ENCODE data around the gene PRSS16.
A peak's percentile ranks its signal among the peaks of the same experiment; 100 is the strongest.
"Not testable (repeated sequence)": the region's sequence is repeated elsewhere in the genome, so short reads cannot be mapped to it uniquely, and the experiment has no call there.

Gene PRSS16

DNA sequence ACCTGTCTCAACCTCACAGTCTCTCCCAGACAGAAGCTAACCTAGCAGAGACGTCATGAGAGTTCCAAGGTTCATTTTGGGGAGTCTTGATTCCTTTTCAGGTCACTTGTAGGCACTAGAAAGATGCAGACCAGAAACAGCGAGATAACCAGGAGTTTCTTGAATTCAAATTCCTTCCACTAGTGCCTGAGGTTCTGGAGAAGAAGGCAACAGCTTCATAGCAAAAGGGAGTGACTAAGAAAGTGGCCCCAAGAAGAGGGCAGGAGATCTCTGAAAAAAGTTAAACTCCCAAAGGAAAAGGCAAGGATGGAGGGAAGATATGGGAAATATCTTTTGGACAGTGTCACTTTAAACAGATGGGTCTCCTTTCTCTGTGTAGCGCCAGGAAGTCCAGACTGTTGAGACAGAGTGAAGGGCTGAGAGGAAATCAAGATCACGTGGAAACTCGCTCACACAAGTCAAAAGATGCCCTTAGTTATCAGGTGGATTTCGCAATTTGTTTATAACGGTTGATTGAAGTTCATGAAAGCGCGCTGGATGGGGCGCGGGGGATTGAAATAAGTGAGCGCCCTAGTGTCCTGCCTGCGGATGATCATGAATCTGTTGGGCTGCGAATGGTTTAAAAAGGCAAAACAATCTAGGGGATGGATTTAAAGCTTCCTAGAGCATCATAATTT lies 4.8 kb upstream of the PRSS16 start:
- no peak for DNase-seq

DNA sequence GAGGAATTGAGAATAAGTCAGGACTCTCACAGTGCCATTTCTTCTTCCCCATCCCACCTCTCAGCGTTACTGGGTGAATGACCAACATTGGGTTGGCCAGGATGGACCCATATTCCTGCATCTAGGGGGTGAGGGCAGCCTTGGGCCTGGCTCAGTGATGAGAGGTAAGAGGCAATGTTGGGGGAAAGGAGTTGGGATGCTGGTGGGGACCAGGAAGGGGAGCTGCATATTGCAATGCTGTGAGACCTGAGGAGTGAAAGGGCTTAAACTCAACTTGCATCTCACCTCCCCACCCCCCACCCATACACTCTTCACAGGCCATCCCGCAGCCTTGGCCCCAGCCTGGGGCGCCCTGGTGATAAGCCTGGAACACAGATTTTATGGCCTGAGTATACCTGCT lies 1.3 kb downstream of the PRSS16 start:
- no peak for DNase-seq

DNA sequence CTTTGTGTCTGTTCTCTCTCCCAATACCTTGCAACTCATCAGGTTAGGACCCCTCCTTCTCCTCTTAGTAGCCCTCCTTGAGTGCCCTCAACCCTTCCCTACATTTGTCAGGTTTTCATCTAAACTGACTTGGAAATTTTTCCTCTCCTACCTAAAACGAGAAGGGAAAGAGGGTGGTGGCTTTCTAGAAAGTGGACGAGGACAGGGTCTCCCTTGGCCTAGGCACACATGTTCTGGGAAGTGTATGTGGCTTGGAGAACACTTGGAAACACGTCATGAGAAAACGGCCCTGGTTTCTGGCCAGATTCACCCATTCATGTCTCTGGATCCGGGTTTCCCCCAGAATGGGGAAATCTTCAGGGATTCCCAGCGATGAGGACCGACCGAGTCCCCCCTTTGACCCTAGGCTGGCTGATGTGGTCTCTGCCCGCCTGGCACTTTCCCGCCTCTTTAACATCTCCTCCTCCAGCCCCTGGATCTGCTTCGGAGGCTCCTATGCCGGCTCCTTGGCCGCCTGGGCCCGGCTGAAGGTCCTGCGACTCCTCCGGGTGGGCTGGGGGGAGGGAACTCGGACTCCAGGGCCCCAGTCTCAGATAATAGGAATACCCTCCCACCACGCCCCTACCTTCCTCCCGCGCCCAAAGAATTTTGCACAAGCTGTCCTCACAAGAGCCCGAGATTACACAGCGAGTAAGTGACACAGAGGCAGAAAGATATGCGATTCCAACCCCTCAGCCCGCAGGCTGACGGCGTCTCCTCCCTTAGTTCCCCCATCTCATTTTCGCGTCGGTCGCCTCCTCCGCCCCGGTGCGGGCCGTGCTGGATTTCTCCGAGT lies 3.0 kb downstream of the PRSS16 start:
- DNase-seq: no peak

DNA sequence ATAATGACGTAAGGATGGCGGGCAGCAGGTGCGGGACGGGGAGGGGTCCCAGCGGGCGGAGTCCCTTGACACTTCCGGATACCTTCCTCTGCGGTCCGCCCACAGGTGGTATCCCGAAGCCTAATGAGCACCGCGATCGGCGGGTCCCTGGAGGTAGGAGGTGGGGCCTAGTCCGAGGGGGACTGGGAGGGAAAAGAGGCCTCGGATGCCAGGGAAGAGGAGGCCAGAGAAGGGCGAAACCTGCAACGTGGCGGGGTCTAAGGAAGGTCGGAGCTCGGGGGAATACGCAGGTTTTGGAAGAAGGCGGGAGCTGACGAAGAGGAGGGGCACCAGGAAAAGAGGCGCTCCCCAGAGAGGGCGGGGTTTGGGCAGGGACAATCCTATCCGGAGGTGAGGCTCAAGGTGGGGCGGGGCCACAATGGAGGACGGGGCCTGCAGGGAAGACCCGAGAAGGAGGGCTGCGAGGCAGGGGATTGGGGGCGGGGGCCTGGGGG lies 3.7 kb downstream of the PRSS16 start:
- DNase-seq: peak; percentile 81

DNA sequence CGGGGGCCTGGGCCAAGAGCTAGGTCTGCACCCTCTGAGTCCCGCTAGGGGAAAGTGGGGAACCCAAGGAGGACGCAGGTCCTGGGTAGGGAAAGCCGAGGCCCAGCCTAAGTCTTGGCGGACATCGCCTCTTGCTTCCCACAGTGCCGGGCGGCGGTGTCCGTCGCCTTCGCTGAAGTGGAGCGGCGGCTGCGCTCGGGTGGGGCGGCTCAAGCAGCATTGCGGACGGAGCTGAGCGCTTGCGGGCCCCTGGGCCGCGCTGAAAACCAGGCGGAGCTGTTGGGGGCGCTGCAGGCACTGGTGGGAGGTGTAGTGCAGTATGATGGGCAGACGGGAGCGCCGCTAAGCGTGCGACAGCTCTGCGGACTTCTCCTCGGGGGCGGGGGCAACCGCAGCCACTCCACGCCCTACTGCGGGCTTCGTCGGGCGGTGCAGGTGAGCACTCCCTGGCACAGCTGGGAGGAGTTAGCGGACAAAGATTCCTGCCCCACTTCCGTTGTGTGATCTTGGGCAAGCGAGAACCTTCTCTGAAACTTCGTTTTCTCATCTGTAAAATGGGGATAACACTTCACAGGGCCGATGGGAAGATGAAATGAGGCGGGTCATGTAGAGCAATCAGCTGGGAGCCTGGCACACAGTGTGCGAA lies 4.2 kb downstream of the PRSS16 start:
- DNase-seq: peak; percentile 70

DNA sequence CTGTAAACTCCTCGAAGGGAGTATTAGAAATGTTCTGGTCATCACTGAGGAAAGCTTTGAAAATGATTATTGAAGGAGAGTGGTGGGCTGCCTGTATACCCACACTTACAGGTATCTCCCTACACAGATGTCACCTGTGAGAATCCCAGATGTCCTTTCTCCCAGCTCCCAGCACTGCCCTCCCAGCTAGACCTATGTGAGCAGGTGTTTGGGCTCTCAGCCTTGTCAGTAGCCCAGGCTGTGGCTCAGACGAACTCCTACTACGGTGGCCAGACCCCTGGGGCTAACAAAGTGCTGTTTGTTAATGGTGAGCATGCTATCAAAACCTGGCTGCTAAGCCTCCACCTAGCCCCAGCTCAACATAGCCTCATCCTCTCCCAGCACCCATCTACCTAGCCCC lies 7.1 kb downstream of the PRSS16 start:
- DNase-seq: no peak

DNA sequence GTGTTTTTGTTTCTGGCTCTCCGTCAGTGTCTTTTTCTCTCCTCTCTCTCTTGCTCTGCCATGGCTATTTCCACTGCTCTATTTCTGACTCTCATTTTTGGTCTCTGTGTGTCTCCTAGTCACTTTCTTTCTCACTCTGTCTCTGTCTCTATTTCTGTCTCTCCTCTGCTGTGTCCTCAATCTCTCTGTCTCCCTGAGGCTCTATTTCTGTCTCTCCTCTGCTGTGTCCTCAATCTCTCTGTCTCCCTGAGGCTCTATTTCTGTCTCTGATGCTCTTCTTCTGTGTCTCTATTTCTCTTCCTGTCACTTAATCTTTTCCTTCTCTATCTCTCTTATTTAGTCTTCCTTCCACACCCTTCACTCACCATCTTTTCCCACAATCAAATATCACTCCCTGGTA lies 8.4 kb downstream of the PRSS16 start:
- no peak for DNase-seq

DNA sequence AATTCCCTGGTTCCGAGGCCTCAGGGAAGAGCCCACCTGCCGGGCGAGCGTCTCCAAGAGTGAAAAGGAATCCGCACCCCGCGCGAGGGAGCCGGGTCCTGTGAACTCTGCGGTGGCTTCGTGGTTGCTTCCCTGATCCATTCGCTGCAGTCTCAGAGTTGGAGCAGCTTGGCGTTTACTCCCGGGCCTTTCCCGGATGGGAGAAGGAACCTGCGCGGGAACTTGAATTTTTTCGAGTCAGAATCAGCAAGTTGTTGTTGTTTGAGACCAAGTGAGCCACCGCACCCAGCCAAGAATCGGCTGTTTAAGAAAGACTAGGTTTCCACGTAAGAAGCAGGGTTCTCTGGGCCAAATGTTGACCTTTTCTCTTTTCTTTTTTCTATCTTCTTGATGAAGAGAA lies 12.9 kb downstream of the PRSS16 start:
- no peak for DNase-seq

DNA sequence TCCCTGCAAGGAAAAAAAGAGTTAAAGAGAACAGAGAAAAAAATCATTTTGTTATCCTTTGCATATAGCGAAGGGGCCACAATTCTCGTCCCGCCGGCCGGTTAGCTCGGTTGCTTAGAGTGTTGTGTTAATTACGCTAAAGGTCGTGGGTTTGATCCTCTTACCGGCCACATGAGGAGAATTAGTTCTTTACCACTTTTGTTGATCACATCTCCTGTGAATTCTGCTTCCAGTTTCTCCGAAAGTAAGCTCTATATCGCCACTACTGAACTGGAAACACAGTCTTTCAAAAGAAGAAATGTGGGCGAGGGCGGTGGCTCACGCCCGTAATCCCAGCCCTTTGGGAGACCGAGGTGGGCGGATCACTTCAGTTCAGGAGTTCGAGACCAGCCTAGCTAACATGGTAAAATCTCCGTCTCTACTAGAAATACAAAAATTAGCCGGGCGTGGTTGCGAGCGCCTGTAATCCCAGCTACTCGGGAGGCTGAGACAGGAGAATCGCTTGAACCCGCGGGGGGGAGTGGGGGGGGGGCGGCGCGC lies 13.4 kb downstream of the PRSS16 start:
- no peak for DNase-seq

DNA sequence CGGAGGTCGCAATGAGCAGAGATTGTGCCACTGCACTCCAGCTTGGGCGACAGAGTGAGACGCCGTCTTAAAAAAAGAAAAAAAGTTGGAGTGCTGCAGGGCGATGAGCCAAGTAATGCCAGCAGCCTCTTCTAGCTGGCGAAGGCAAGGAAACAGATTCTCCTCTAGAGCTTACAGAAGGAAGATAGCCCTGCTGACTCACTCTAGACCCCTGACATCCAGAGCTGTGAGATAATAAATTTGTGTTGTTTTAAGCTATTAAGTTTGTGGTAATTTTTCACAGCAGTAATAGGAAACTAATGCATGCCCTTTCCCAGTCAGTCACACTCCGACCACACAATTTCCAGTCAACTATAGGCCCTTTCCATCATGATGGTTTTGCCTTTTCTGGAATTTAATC lies 16.4 kb downstream of the PRSS16 start:
- no peak for DNase-seq

DNA sequence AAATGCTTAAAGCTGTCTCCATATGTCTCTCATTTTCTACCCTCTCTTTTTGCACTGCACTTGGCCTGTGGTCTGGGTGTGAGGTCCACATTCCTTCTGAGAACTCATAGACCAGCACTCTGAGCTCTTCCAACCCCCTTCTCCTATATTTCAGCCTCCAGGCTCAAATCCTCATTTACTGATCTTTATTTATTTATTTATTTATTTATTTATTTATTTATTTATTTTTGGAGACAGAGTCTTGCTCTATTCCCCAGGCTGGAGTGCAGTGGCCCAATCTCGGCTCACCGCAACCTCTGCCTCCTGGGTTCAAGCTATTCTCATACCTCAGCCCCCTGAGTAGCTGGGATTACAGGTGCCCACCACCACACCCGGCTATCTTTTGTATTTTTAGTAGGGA lies 19.5 kb downstream of the PRSS16 start:
- DNase-seq: not testable (repeated sequence)

DNA sequence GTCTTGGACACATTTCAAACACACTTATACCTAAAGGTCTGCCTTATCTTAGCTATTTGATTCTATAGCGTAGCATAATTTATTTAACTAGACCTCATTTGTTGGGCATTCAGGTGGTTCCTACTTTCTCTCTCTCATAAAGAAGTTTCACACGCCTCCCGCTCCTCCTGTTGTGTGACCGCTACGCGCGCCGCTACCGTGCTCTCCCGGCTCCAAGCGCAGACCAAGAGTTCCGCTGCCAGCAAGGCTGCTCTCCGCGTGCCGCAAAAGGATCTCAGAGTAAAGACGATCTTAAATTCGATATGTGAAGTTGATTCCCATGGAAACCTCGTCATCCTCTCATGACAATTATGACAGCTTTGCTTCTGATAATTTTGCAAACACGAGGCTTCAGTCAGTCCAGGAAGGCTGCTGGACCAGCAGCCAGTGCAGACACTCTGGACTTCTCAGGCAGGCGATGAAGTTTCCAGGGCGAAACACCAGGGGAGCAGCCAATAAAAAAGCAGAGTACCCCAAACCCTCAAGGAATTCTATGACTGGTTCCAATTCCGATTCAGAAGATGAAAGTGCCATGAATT lies 20.4 kb downstream of the PRSS16 start:
- no peak for DNase-seq

DNA sequence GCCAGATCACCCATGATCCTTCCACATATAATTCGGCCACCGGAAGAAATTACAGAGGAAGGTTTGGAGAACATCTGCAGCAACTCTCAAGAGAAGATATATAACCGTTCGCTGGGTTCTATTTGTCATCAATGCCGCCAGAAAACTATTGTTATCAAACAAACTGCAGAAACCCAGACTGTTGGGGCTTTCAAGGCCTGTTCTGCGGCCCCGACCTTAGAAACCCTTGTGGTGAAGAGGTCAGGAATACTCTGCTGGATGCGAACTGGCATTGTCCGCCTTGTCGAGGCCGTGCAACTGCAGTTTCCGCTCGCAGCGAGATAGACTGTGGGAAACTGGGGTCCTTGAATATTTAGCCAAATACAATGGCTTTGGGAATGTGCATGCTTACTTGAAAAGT lies 21.3 kb downstream of the PRSS16 start:
- DNase-seq: no peak

DNA sequence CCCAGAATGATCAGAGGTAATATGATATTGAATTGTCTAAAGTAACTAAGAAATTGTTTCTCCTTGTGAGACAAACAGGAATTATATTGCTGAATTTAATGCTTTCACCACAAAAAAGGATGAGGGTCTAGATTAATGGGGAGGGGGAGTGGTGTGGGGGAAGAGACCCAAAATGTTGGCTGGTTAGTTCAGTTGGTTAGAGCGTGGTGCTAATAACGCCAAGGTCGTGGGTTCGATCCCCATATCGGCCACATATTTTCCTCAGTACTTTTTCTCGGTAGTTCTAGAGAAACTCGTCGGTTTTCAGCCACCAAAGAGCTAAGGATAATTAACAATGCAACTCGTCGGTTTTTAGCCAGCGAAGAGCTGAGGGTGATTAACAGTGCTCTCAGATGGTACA lies 26.3 kb downstream of the PRSS16 start:
- no peak for DNase-seq

DNA sequence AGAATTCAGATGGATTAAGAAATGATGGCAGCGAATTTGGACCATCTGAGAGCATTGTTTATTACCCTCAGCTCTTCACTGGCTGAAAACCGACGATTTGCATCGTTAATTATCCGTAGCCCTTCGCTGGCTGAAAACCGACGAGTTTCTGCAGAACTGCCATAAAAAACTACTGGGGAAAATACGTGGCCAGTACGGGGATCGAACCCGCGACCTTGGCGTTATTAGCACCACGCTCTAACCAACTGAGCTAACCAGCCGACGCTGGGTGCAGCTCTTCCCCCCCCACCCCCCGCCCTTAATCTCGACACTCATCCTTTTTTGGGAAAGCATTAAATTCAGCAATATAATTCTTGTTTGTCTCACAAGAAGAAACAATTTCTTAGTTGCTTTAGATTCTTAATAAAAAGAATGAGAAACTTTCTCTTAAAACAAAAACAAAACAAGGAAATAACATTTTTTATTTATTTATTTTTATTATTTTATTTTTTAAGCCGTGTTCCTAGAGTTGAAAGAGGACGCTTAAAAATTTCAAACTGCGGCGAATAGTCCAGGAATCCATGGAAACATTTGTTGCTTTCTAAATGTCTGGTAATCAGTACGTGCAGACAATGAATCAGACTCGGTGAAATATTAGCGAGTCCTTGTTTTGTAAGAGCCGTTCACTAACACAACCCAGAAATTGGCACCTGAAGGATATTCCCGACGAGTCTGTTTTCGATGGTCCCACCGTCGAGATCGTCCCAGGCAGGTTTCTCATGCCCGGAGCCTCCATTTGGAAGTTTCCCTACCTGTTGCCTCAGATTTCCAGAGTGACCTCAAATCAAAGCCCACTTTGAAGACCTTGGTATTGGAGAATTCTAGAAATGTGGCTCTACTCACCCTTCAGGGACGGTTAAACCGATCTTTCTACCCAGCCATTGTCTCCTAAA lies 27.8 kb downstream of the PRSS16 start:
- no peak for DNase-seq

DNA sequence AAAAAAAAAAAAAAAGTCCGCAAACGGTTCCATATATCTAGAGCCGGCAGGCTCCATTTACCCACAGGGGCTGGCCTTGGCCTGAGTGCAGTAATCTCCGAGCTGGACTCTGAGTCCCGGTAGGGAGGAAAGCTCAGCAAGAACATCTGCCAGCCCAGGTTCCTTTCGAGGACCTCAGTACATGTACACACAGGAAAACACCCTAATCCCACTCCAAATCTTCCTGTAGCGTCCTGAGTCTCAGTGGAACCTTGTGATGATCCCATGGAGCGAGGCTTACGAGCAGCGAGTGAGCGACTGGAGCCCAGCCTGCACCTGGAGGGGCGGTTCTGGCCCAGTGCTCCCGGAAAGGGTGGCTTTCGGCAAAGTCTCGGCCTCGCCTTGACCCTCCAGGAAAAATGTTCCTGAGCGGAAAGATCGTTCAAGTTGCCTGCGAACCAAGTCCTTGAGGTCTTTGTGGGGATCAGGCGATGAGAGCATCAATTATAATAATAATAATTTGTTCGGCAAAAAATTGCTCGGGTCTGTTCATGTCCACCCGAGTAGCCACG lies 32.1 kb downstream of the PRSS16 start:
- DNase-seq: no peak

DNA sequence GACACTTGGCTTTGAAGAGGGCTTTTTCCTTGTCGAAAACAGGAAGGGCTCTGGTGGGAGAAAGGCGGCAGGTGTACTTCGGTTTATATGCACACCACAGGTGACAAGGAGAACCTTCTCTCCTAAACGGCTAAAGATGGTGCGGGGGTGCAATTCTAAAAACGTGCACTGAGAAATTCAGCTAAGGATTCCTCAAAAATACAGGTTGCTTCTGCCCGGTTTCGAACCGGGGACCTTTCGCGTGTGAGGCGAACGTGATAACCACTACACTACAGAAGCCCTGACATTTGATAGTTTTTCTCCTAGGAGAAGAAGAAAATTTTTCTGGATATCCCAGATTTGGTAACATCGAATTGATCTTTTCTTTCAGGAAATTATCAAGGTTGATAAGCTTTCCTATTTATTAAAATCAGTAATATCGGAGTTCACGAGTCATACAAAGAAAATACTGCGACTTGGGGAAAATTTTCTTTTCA lies 32.6 kb downstream of the PRSS16 start:
- no peak for DNase-seq

DNA sequence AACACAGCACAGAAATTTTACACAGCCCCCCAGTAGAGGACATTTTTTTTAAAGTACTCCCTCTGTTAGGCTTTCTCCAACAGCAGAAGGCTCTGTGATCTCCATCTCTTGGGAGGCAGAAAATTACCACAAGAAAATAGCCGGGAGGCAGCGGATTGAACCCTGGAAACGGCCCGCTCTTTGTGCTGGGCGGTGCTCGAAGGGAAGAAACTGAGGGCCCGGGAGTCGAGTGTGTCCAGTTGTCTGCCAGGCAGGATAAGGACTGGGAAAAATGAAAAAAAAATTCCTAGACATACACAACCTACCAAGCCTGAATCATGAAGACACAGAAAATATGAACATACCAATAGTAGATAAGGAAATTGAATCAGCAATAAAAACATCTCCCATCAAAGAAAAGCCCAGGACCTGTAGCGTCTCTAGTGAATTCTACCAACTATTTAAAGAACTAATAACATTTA lies 33.1 kb downstream of the PRSS16 start:
- DNase-seq: no peak

DNA sequence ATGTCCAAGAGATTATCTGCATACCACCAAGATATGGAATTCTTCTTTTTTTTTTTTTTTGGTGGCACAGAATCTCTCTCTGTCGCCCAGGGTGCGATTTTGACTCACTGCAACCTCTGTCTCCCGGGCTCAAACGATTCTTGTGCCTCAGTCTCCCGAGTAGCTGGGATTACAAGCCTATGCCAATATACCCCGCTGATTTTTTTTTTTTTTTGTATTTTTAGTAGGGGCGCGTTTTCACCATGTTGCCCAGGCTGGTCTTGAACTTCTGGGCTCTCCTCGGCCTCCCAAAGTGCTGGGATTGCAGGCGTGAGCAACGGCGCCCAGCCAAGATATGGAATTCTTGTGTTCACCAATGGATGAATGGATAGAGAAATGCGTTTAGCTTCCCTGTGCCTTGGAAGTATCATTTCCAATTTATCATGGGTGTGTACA lies 33.6 kb downstream of the PRSS16 start:
- no peak for DNase-seq

DNA sequence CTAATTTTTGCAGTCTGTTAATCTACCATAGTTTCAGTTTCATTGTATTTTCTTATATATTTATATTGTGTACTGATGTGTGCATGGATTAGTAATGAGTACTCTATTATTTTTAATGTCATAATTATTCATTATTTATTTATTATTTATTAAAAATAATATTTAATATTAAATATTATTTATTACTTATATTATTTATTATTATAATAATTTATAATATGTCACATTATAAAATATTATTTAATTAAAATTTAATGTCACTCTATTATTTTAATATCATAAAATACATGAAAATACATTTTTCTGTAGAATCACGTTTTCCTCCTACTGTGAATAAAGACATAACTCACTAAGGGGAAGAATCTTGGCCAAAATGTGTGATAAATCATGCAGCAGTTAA lies 34.1 kb downstream of the PRSS16 start:
- DNase-seq: no peak

DNA sequence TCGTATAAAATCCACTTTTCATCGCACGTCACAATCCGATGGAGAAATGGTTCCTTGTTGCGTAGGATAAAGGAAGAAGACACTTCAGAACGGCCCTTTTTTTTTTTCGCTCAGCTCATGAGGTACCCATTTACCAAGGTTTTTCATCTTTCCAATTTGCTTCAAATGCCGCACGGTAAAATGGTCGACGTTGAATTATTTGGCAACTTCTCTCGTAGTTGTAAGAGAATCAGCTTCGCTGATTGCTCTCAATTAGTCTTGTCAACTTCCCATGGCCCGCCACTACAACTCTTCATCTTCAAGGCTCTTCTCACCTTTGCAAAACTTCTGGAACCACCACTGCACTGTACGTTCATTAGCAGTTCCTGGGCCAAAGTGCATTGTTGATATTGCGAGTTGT lies 35.8 kb downstream of the PRSS16 start:
- no peak for DNase-seq
